ENCODE results near the gene GJB3.

Gene GJB3

DNA sequence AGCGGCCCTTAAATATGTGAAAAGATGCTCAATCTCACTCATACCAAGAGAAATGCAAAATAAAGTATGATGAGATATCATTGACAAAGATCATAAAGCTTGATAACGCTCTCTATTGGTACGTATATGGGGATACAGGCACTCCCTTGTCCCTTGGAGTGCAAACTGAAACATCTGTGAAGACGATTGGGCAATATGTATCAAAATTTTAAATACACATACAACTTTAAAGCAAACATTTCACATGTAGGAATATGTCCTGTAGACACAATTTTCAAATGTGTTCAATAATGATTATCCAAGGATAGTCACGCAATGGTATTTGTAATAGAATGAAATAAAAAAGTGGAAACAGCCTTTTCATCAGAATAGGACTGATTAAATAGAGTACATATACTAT, 2.0 kb upstream of the GJB3 start:
- Histone ChIP-seq H2AFZ (ENCODE audit: low read depth, low read length) (no peak overlapping the region), H3K9ac (ENCODE audit: low read length) (no peak overlapping the region), H3K79me2 (ENCODE audit: low read length) (no peaks in the 10 kb centered on the region), H3K4me3 (ENCODE audit: low read length) (no peak overlapping the region), H3K27ac (ENCODE audit: low read length) (no peak overlapping the region), H3K4me2 (ENCODE audit: low read length) (no peak overlapping the region), H4K20me1 (ENCODE audit: insufficient read depth, low read length) (no peaks in the 10 kb centered on the region), H3K27me3 (ENCODE audit: low read depth, low read length) (no peaks in the 10 kb centered on the region), H3K9me3 (ENCODE audit: insufficient read depth, low read length) (no peaks in the 10 kb centered on the region), H3K36me3 (replicated peaks; ENCODE audit: low read depth, low read length) (no peaks in the 10 kb centered on the region), H3K4me1 (ENCODE audit: low read length) (no peaks in the 10 kb centered on the region)
- TF ChIP-seq EZH2phosphoT487 (IDR thresholded peaks at IDR 0.05; ENCODE audit: low read depth) (no peak), CTCF (IDR thresholded peaks at IDR 0.05; ENCODE audit: low read depth, low read length) (no peak)

GRCh38 chr1:34779526-34779925, 1.5 kb upstream of the GJB3 start:
- H3K4me2 ChIP-seq (ENCODE audit: low read length), result no peak overlapping the region
- no peak overlapping the region for H3K9ac ChIP-seq (ENCODE audit: low read length)
- H3K9me3 ChIP-seq (ENCODE audit: insufficient read depth, low read length), result no peaks in the 10 kb centered on the region
- no peaks in the 10 kb centered on the region for H4K20me1 ChIP-seq (ENCODE audit: insufficient read depth, low read length)
- no peaks in the 10 kb centered on the region for H3K4me1 ChIP-seq (ENCODE audit: low read length)
- H3K36me3 ChIP-seq (replicated peaks; ENCODE audit: low read depth, low read length), result no peaks in the 10 kb centered on the region
- no peaks in the 10 kb centered on the region for H3K79me2 ChIP-seq (ENCODE audit: low read length)
- no peak overlapping the region for H3K27ac ChIP-seq (ENCODE audit: low read length)
- H3K27me3 ChIP-seq (ENCODE audit: low read depth, low read length), result no peaks in the 10 kb centered on the region
- TF ChIP-seq EZH2phosphoT487 (IDR thresholded peaks at IDR 0.05; ENCODE audit: low read depth) (no peak), CTCF (IDR thresholded peaks at IDR 0.05; ENCODE audit: low read depth, low read length) (no peak)
- H2AFZ ChIP-seq (ENCODE audit: low read depth, low read length), result no peak overlapping the region
- no peak overlapping the region for H3K4me3 ChIP-seq (ENCODE audit: low read length)

GRCh38 chr1:34779962-34780361, 1.1 kb upstream of the GJB3 start:
- Histone ChIP-seq H3K4me3 (ENCODE audit: low read length) (no peak overlapping the region), H3K36me3 (replicated peaks; ENCODE audit: low read depth, low read length) (no peaks in the 10 kb centered on the region), H2AFZ (ENCODE audit: low read depth, low read length) (no peak overlapping the region), H3K4me2 (ENCODE audit: low read length) (no peak overlapping the region), H3K9me3 (ENCODE audit: insufficient read depth, low read length) (no peaks in the 10 kb centered on the region), H3K27ac (ENCODE audit: low read length) (no peak overlapping the region), H3K9ac (ENCODE audit: low read length) (no peak overlapping the region), H3K79me2 (ENCODE audit: low read length) (no peaks in the 10 kb centered on the region), H4K20me1 (ENCODE audit: insufficient read depth, low read length) (no peaks in the 10 kb centered on the region), H3K4me1 (ENCODE audit: low read length) (no peaks in the 10 kb centered on the region), H3K27me3 (ENCODE audit: low read depth, low read length) (no peaks in the 10 kb centered on the region)
- TF ChIP-seq CTCF (IDR thresholded peaks at IDR 0.05; ENCODE audit: low read depth, low read length), result no peak
- no peak for TF ChIP-seq EZH2phosphoT487 (IDR thresholded peaks at IDR 0.05; ENCODE audit: low read depth)

GRCh38 chr1:34780528-34780927, 486 bp upstream of the GJB3 start:
- Histone ChIP-seq H3K4me2 (ENCODE audit: low read length) (no peak overlapping the region), H3K9me3 (ENCODE audit: insufficient read depth, low read length) (no peaks in the 10 kb centered on the region)
- no peak for TF ChIP-seq EZH2phosphoT487 (IDR thresholded peaks at IDR 0.05; ENCODE audit: low read depth)
- TF ChIP-seq CTCF (IDR thresholded peaks at IDR 0.05; ENCODE audit: low read depth, low read length), result no peak

More at GRCh38 chr1:34780528-34780927, 486 bp upstream of the GJB3 start:
- no peak overlapping the region for H3K27ac ChIP-seq (ENCODE audit: low read length)
- H3K4me3 ChIP-seq (ENCODE audit: low read length), result no peak overlapping the region
- H3K4me1 ChIP-seq (ENCODE audit: low read length), result no peaks in the 10 kb centered on the region
- H2AFZ ChIP-seq (ENCODE audit: low read depth, low read length), result no peak overlapping the region
- H3K27me3 ChIP-seq (ENCODE audit: low read depth, low read length), result no peaks in the 10 kb centered on the region
- no peak overlapping the region for H3K9ac ChIP-seq (ENCODE audit: low read length)
- H3K79me2 ChIP-seq (ENCODE audit: low read length), result no peaks in the 10 kb centered on the region
- H4K20me1 ChIP-seq (ENCODE audit: insufficient read depth, low read length), result no peaks in the 10 kb centered on the region
- no peaks in the 10 kb centered on the region for H3K36me3 ChIP-seq (replicated peaks; ENCODE audit: low read depth, low read length)
